CD4-positive, alpha-beta T cell treated with Interleukin-6 for 4 hours (primary cell): Measurements from ENCODE around the gene CFP.

Experiments
- DNase-seq: peaks from one replicate; pipeline ENCODE4 v3.0.0-alpha.2; 2020; ENCODE audit warnings: mixed read lengths

CFP gene

GRCh38 chrX:47637546-47638195, 7.9 kb upstream of the CFP start:
- DNase-seq = peak; percentile 61

GRCh38 chrX:47634871-47635575, 5.3 kb upstream of the CFP start:
- DNase-seq = no peak

- no peak for DNase-seq
Observed at GRCh38 chrX:47633689-47634590, 4.2 kb upstream of the CFP start.

GRCh38 chrX:47632666-47633065, 2.9 kb upstream of the CFP start:
- no peak for DNase-seq

- DNase-seq = no peak
Observed at GRCh38 chrX:47631676-47632075, 1.9 kb upstream of the CFP start.

GRCh38 chrX:47628982-47629381, 748 bp downstream of the CFP start:
- peak; percentile 40 for DNase-seq

GRCh38 chrX:47625365-47625764, 4.4 kb downstream of the CFP start:
- DNase-seq = no peak

- peak; percentile 63 for DNase-seq
Observed at GRCh38 chrX:47623540-47624027, 6.1 kb downstream of the CFP start.

- no peak for DNase-seq
Observed at GRCh38 chrX:47621851-47622250, 7.9 kb downstream of the CFP start.

- no peak for DNase-seq
Observed at GRCh38 chrX:47620303-47620685, 9.4 kb downstream of the CFP start.

GRCh38 chrX:47619486-47620302, 10.0 kb downstream of the CFP start, which contains the start of gene SYN1:
Gene SYN1, minus strand, starts transcription at chrX:47619857. Its CDS starts 129 bp downstream, at chrX:47619728.
- peak; percentile 83 for DNase-seq

- no peak for DNase-seq
Observed at GRCh38 chrX:47618923-47619485, 10.7 kb downstream of the CFP start.

GRCh38 chrX:47614618-47615017, 15.1 kb downstream of the CFP start:
- DNase-seq = no peak

- no peak for DNase-seq
Observed at GRCh38 chrX:47613082-47613481, 16.6 kb downstream of the CFP start.

GRCh38 chrX:47612418-47612817, 17.3 kb downstream of the CFP start:
- DNase-seq = no peak

- no peak for DNase-seq
Observed at GRCh38 chrX:47611926-47612325, 17.8 kb downstream of the CFP start.

- DNase-seq = no peak
Observed at GRCh38 chrX:47611489-47611888, 18.2 kb downstream of the CFP start.

GRCh38 chrX:47610511-47610910, 19.2 kb downstream of the CFP start:
- no peak for DNase-seq

GRCh38 chrX:47608130-47608810, 21.5 kb downstream of the CFP start:
- no peak for DNase-seq

- DNase-seq = no peak
Observed at GRCh38 chrX:47607091-47607490, 22.6 kb downstream of the CFP start.

- no peak for DNase-seq
Observed at GRCh38 chrX:47605024-47605423, 24.7 kb downstream of the CFP start.
